LNCaP clone FGC (cell line): ENCODE measurements around the gene CACNA2D3.

Source experiments
- DNase-seq: peaks from one replicate; pipeline ENCODE4 v3.0.0-alpha.2; 2011; ENCODE audit warnings: low read depth
- H3K4me3 ChIP-seq: 2 replicates; pipeline ENCODE4 v1.5.1; 2011; ENCODE audit warnings: mild to moderate bottlenecking, low read depth, low read length, control low read depth
- TF ChIP-seq, protein P1 (sequence below): IDR thresholded peaks from 2 replicates; pipeline ENCODE4 v1.5.1; 2012; ENCODE audit warnings: mild to moderate bottlenecking; ENCODE audit not compliant: control insufficient read depth, insufficient read depth; ENCODE audit errors: extremely low read depth

The CACNA2D3 gene

DNA sequence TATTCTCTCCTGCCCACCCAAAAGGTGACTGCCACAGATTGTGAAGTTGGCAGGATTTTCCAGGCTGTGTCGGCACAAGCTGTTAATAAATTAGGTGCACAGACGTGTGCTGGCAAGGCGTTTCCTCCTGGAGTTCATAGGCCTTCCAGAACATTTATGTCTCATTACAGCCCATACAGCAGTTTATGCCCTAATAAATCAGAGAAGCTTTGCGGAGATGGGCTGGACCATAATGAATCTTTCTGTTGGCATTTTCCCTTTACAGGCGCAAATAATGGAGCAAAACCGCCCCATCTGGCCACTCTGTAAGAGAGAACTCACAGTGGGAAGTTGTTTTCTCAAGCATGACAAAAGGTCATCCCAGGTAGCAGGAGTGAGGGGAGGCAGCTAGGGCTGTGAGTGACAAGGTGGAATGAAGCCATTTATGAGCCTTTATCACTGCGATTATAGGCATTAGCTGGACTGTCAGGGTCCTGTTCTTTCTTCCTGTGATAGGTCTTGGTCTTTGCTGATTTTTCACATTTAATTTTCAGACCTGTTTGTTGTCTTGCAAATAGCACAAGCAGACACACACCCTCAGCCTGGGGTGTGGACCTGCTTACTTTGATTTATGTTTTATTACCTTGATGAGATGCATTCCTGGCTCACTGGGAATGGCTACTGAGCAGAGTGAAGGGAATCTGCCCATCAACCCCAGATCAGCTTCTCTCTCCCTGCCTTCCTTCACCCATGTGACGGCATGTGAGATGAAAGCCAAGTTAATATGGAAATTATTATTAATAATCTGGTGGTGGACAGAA is 548.0 kb downstream of the CACNA2D3 start:
- H3K4me3 ChIP-seq = no peak overlapping the region
- no peak for DNase-seq
- TF ChIP-seq, protein P1, sequence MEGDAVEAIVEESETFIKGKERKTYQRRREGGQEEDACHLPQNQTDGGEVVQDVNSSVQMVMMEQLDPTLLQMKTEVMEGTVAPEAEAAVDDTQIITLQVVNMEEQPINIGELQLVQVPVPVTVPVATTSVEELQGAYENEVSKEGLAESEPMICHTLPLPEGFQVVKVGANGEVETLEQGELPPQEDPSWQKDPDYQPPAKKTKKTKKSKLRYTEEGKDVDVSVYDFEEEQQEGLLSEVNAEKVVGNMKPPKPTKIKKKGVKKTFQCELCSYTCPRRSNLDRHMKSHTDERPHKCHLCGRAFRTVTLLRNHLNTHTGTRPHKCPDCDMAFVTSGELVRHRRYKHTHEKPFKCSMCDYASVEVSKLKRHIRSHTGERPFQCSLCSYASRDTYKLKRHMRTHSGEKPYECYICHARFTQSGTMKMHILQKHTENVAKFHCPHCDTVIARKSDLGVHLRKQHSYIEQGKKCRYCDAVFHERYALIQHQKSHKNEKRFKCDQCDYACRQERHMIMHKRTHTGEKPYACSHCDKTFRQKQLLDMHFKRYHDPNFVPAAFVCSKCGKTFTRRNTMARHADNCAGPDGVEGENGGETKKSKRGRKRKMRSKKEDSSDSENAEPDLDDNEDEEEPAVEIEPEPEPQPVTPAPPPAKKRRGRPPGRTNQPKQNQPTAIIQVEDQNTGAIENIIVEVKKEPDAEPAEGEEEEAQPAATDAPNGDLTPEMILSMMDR = no peak

DNA sequence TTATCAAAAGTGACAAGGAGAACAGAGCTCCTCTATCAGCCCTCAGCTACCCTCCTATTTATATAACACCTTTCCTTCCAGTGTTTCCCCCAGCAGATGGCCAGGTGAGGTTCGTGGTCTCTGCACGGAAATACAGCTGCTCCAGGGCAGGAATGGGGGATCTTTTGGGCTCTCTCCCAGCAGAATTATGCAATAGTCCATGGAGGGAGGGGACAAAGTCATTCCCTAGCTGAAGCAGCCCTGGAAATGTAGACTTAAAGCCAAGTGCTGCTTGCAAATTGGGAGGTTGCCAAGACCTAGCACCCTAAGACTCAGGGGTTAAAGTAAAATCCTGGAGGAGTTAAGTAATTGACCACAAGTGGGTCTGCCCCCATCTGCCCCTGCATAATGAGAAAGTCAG is 549.2 kb downstream of the CACNA2D3 start:
- TF ChIP-seq, protein P1 = no peak
- H3K4me3 ChIP-seq = no peak overlapping the region
- DNase-seq = no peak

DNA sequence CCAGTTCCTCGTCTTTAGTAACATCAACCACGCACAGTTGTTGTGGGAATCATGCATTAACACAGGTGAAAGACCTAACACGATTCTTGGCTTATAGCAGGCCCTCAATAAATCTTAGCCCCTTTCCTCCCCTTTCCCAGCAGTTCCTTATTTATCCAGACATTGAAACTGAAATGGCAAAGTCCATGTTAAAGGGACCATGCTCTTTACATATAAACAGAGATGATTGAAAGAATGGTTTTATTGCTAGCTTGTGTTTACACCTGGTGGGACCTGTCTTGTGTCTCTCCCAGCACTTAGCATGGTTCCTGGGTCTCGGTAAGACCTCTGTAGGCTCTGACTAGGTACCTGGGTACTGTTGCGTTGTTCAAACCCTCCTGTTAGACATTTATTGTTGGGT is 553.7 kb downstream of the CACNA2D3 start:
- DNase-seq = no peak
- TF ChIP-seq, protein P1 = no peak
- no peak overlapping the region for H3K4me3 ChIP-seq

DNA sequence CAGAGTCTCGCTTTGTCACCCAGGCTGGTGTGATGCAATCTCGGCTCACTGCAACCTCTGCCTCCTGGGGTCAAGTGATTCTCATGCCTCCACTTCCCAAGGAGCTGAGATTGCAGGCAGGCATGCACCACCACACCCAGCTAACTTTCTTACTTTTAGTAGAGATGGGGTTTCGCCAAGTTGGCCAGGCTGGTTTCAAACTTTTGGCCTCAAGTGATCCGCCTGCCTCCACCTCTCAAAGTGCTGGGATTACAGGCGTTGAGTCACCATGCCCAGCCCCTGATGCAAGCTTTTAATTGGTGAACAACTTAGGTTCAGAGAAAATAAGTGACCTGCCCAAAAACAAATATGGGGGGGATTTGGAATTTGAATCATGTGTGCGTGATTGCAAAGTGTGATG is 559.4 kb downstream of the CACNA2D3 start:
- TF ChIP-seq, protein P1 = no peak
- no peak for DNase-seq
- no peak overlapping the region for H3K4me3 ChIP-seq

DNA sequence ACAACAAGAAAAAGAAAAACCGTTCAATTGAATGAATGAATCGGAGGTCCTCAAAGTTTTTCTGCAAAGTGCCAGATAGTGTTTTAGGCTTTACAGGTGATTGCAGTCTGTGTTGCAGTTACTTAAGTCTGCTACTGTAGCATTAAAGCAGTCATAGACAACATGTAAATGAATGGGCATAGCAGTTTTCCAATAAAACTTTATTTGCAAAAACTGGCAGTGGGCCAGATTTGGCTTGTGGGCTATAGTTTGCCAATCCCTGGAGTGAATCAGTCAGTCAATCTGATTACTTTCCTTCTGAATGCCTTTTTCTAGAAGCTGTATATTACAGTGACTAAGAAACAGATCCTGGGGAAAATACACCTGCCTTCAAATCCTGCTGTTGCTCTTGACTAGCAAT is 562.9 kb downstream of the CACNA2D3 start:
- H3K4me3 ChIP-seq = no peak overlapping the region
- DNase-seq = no peak
- TF ChIP-seq, protein P1 = no peak

DNA sequence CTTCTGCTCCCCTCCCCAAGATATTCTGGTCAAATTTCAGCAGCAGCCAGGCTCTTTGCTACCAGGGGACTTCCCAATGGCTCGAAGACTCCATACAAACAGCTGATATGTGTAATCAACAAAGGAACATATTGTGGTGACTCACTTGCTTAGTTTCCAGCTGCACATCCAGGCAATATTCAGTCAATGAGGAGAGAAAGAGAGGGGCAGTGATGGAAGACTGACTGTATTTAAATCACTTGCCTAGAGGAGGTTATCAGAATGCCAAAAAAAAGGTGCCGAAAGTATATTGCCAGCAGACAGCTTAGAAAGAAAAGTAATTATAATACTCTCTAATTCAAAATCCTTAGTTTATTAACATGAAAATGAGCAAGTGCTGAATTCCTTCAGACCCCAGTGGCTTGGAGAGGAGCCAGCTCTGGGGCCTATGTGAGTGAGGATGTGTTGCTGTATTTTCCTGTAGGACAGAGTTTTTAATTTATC is 569.0 kb downstream of the CACNA2D3 start:
- H3K4me3 ChIP-seq = no peak overlapping the region
- DNase-seq = no peak
- TF ChIP-seq, protein P1 = no peak

DNA sequence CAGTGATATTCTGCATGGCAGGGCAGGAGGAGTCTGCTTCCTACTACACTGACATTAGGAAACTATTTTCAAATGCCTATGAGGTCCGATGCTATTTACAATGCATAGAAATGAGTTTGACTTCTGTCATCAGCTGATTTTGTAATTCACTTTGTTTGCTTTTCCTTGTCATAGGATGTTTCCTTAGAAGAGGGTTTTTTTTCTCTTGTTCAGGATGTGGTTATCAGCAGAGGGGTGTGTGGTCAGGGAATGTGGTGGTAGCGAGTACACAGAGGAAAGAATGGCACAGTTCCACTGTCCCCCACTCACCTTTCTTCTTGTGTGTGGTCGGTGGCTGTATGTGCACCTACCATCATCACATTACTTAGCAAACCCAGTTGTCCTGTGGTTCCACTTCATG is 574.0 kb downstream of the CACNA2D3 start:
- no peak overlapping the region for H3K4me3 ChIP-seq
- no peak for DNase-seq
- TF ChIP-seq, protein P1 = no peak
